Left cardiac atrium (tissue), 2 donors: ENCODE measurements around the gene BBC3. TPM values are rescaled to one million over a fixed set of nuclear protein-coding genes. Genes with fewer than 3 reads are reported as not detected.

Experiments used
- microRNA-seq, 2 donors: library from miRNA; unstranded; fragments of <30 nt; microRNA quantifications; one replicate each; pipeline ENCODE4 v1.2.0, GENCODE V29; 2020
- total RNA-seq, 2 donors: library from RNA; stranded (reverse); fragmentation: NEBNext Ultra II Directional; extraction: Animal tissue kit (Norgen Biotek cat#: 25700); gene quantifications; one replicate each; pipeline ENCODE4 v1.2.1, GENCODE V29; 2021
- donor health status: DM: no; HTN: yes; CAD: no; lungs with severe emphysema.
- donor health status: DM: yes; HTN: yes; CAD: no.

The BBC3 gene
- total RNA-seq, 2 donors from 2014 or later = 2.9 to 4.1 TPM

Small RNA genes within 50 kb of the gene (microRNA-seq; reads per million reads assigned to microRNA genes)
- 0 reads per million in 2 donors for gene MIR3190
- 0 reads per million in 2 donors for gene MIR3191

Other genes with a start within 250 kb of the BBC3 start
- gene NPAS1, start 211.4 kb downstream of the BBC3 start, total RNA-seq = 1 to 10 TPM in 1 of 2 donors, under 1 TPM in 1; 0.44 to 1.2 TPM
- gene TMEM160, start 182.6 kb downstream of the BBC3 start, total RNA-seq = 10 to 100 TPM; 30.6 to 35.8 TPM
- gene ZC3H4, start 117.4 kb downstream of the BBC3 start, total RNA-seq = 10 to 100 TPM; 24.2 to 26.3 TPM
- gene SAE1, start 100.4 kb downstream of the BBC3 start, total RNA-seq = 10 to 100 TPM; 50.1 to 54.7 TPM
- gene CCDC9, start 25.3 kb upstream of the BBC3 start, total RNA-seq = 10 to 100 TPM; 21.4 to 28.7 TPM
- 10 to 100 TPM; 16.1 to 17.1 TPM for gene INAFM1, start 43.7 kb upstream of the BBC3 start, total RNA-seq
- 10 to 100 TPM; 13.4 to 15.6 TPM for gene C5AR1, start 78.7 kb upstream of the BBC3 start, total RNA-seq
- 1 to 10 TPM in 1 of 2 donors, under 1 TPM in 1; 0.81 to 2.4 TPM for gene C5AR2, start 101.0 kb upstream of the BBC3 start, total RNA-seq
- gene DHX34, start 118.1 kb upstream of the BBC3 start, total RNA-seq = 1 to 10 TPM; 5.9 to 6.8 TPM
- 1 to 10 TPM; 5.6 to 7.0 TPM for gene MEIS3, start 188.3 kb upstream of the BBC3 start, total RNA-seq
- under 1 TPM in 1 of 2 donors, not detected in 1; 0.15 TPM for gene SLC8A2, start 240.7 kb upstream of the BBC3 start, total RNA-seq